ENCODE measurements around the gene LPA. TPM values are rescaled to one million over a fixed set of nuclear protein-coding genes. Genes with fewer than 3 reads are reported as not detected.
"Not testable (repeated sequence)": the region's sequence is repeated elsewhere in the genome, so short reads cannot be mapped to it uniquely, and the experiment has no call there.

LPA gene
- total and polyA plus RNA-seq, 9 donors: 0.01 to 1.4 (median 0.43) TPM

- DNase-seq: no peak
- Histone ChIP-seq H3K9me3 (no peaks in the 10 kb centered on the region), H3K36me3 (no peaks in the 10 kb centered on the region), H3K27me3 (no peaks in the 10 kb centered on the region), H3K27ac (no peak overlapping the region), H3K4me3 (no peak overlapping the region), H3K4me1 (ENCODE audit: insufficient read depth) (no peaks in the 10 kb centered on the region)
- intact Hi-C loops (cut with DNase I): no loop called here
- TF ChIP-seq CTCF (IDR thresholded peaks at IDR 0.05): no peak
- TF ChIP-seq POLR2A (IDR thresholded peaks at IDR 0.05): no peak
- TF ChIP-seq EP300 (IDR thresholded peaks at IDR 0.05): no peak
Observed at GRCh38 chr6:160583794-160584193, 80.3 kb downstream of the LPA start.

GRCh38 chr6:160581406-160581805, 82.7 kb downstream of the LPA start:
- 51 to 69% (median 69%) methylated on average over 1 of the region's 1 CpG for WGBS, 3 donors
- Histone ChIP-seq H3K4me1 (ENCODE audit: insufficient read depth) (no peaks in the 10 kb centered on the region), H3K27me3 (no peaks in the 10 kb centered on the region), H3K9me3 (no peaks in the 10 kb centered on the region), H3K27ac (no peak overlapping the region), H3K36me3 (no peaks in the 10 kb centered on the region), H3K4me3 (no peak overlapping the region)
- TF ChIP-seq CTCF (IDR thresholded peaks at IDR 0.05): no peak
- no peak for TF ChIP-seq POLR2A (IDR thresholded peaks at IDR 0.05)
- no peak for TF ChIP-seq EP300 (IDR thresholded peaks at IDR 0.05)
- intact Hi-C loops (cut with DNase I): no loop called here
- no peak for DNase-seq

- intact Hi-C loops (cut with DNase I); H3K27ac ChIP-seq; H3K9me3 ChIP-seq; H3K36me3 ChIP-seq; H3K27me3 ChIP-seq; H3K4me3 ChIP-seq; DNase-seq; H3K4me1 ChIP-seq (ENCODE audit: insufficient read depth): not testable (repeated sequence)
- WGBS, 3 donors: 57 to 66% (median 64%) methylated on average over 5 of the region's 5 CpGs
Observed at GRCh38 chr6:160578515-160578914, 85.6 kb downstream of the LPA start.

- WGBS, 3 donors: 71 to 87% (median 79%) methylated on average over 4 of the region's 4 CpGs
Observed at GRCh38 chr6:160573943-160574342, 90.1 kb downstream of the LPA start.

GRCh38 chr6:160571201-160571600, 92.9 kb downstream of the LPA start:
- H3K4me3 ChIP-seq; H3K27ac ChIP-seq; H3K4me1 ChIP-seq (ENCODE audit: insufficient read depth); H3K27me3 ChIP-seq; DNase-seq; intact Hi-C loops (cut with DNase I); H3K36me3 ChIP-seq; H3K9me3 ChIP-seq: not testable (repeated sequence)

More at GRCh38 chr6:160573943-160574342, 90.1 kb downstream of the LPA start:
- H3K27me3 ChIP-seq: no peaks in the 10 kb centered on the region
- intact Hi-C loops (cut with DNase I): no loop called here
- no peaks in the 10 kb centered on the region for H3K36me3 ChIP-seq
- H3K4me3 ChIP-seq: no peak overlapping the region
- H3K27ac ChIP-seq: no peak overlapping the region
- TF ChIP-seq CTCF (IDR thresholded peaks at IDR 0.05) (no peak), EP300 (IDR thresholded peaks at IDR 0.05) (no peak), POLR2A (IDR thresholded peaks at IDR 0.05) (no peak)
- no peak for DNase-seq
- no peaks in the 10 kb centered on the region for H3K9me3 ChIP-seq
- no peaks in the 10 kb centered on the region for H3K4me1 ChIP-seq (ENCODE audit: insufficient read depth)

GRCh38 chr6:160544802-160545201, 119.3 kb downstream of the LPA start:
- Histone ChIP-seq H3K27ac (no peak overlapping the region), H3K36me3 (no peaks in the 10 kb centered on the region), H3K4me1 (ENCODE audit: insufficient read depth) (no peaks in the 10 kb centered on the region), H3K9me3 (no peaks in the 10 kb centered on the region), H3K27me3 (no peaks in the 10 kb centered on the region), H3K4me3 (no peak overlapping the region)
- intact Hi-C loops (cut with DNase I): no loop called here
- DNase-seq: no peak
- 54 to 64% (median 56%) methylated on average over 6 of the region's 6 CpGs for WGBS, 3 donors
- no peak for TF ChIP-seq POLR2A (IDR thresholded peaks at IDR 0.05)
- TF ChIP-seq EP300 (IDR thresholded peaks at IDR 0.05): no peak
- no peak for TF ChIP-seq CTCF (IDR thresholded peaks at IDR 0.05)

Measured in ovary (tissue), 9 donors.